ENCODE results near the gene FZD2. TPM values are rescaled to one million over a fixed set of nuclear protein-coding genes. Genes with fewer than 3 reads are reported as not detected.

Gene FZD2
- total and polyA plus RNA-seq, 8 donors: 0.16 to 3.6 (median 0.95) TPM

DNA sequence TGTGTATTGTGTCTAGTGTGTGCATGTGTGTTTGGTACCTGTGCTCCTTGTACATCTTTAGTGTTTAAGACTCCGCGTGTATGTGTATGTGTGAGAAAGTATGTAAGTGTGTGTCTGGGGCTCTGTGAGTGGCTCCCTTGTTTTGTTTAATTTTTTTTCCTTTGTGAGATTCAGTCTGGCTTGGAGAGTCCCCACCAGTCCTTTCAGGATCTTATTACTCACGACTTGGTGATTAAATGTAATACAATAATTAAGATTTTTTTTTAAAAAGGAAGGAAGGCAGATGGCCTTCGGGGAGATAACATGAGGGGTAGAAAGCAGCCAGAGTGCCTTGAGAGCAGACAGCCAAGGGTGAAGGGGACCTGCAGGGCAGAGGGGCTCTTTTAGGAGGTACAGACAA is 33.9 kb downstream of the FZD2 start:
- no peak overlapping the region for H3K27ac ChIP-seq
- ATAC-seq (no peak), DNase-seq (no peak), FAIRE-seq (no peak)
- H3K27me3 ChIP-seq: no peaks in the 10 kb centered on the region
- no peaks in the 10 kb centered on the region for H3K36me3 ChIP-seq
- 63 to 69% methylated on average over 4 of the region's 4 CpGs for WGBS, 2 donors
- intact Hi-C loops (cut with DNase I): no loop called here
- H3K9me3 ChIP-seq: no peaks in the 10 kb centered on the region
- H3K4me1 ChIP-seq: no peaks in the 10 kb centered on the region
- TF ChIP-seq, protein P1, sequence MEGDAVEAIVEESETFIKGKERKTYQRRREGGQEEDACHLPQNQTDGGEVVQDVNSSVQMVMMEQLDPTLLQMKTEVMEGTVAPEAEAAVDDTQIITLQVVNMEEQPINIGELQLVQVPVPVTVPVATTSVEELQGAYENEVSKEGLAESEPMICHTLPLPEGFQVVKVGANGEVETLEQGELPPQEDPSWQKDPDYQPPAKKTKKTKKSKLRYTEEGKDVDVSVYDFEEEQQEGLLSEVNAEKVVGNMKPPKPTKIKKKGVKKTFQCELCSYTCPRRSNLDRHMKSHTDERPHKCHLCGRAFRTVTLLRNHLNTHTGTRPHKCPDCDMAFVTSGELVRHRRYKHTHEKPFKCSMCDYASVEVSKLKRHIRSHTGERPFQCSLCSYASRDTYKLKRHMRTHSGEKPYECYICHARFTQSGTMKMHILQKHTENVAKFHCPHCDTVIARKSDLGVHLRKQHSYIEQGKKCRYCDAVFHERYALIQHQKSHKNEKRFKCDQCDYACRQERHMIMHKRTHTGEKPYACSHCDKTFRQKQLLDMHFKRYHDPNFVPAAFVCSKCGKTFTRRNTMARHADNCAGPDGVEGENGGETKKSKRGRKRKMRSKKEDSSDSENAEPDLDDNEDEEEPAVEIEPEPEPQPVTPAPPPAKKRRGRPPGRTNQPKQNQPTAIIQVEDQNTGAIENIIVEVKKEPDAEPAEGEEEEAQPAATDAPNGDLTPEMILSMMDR (IDR thresholded peaks at IDR 0.05): no peak
- H3K4me3 ChIP-seq: no peak overlapping the region

DNA sequence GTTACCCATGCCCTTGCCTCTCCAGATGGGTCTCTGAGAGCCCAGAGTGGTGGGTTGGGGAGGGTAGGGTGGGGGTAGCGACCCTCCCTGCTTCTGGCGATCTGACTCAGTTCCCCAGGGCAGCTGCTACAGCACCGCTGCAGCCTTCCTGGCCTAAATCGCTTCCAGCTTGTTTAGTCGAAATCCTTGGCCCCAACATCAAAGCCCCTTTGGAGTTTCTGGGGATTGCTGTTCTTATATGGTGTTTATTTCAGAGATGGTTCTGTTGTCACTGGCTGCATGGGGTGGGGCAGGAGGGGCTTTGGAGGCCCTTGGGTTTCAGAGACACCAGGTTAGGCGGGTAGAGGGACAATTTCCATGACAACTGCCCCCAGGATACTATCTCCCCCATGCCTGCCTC is 35.9 kb downstream of the FZD2 start:
- FAIRE-seq (no peak), DNase-seq (no peak), ATAC-seq (no peak)
- Histone ChIP-seq H3K27ac (no peak overlapping the region), H3K4me3 (no peak overlapping the region), H3K27me3 (no peaks in the 10 kb centered on the region), H3K36me3 (no peaks in the 10 kb centered on the region), H3K4me1 (no peaks in the 10 kb centered on the region), H3K9me3 (no peaks in the 10 kb centered on the region)
- TF ChIP-seq, protein P1 (IDR thresholded peaks at IDR 0.05): no peak
- WGBS, 2 donors: 46 to 55% methylated on average over 6 of the region's 6 CpGs
- intact Hi-C loops (cut with DNase I): no loop called here

DNA sequence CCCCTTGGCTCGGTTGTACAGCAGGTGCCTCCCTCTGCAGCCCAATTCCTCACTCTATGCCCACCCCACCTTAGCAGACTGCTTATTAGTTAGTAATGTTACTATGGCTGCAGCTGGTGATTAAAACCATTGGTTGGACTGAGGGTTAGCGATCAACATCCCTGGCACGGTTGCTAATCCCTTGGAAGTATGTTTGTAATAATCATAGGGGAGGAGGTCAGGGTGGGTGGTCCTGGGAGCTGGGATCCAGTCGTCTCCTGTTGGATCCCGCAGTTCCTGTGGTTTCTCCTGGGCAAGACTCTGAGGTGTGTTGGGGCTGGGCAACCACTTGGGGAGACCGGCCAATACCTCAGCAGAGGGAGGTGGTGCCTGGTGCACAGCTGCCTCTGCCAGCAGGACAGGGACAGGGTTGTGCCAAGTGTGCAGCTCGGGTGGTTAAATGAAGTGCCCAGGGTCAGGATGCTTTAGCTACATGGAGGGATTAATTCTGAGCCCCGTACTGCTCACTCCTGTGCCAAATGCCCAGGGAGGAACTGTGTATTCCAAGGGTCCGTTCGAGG is 38.0 kb downstream of the FZD2 start:
- no peaks in the 10 kb centered on the region for H3K4me1 ChIP-seq
- 57 to 62% methylated on average over 10 of the region's 10 CpGs for WGBS, 2 donors
- no peaks in the 10 kb centered on the region for H3K9me3 ChIP-seq
- DNase-seq (no peak), FAIRE-seq (no peak), ATAC-seq (no peak)
- no peak overlapping the region for H3K4me3 ChIP-seq
- H3K27ac ChIP-seq: no peak overlapping the region
- intact Hi-C loops (cut with DNase I): no loop called here
- H3K36me3 ChIP-seq: no peaks in the 10 kb centered on the region
- no peaks in the 10 kb centered on the region for H3K27me3 ChIP-seq
- TF ChIP-seq, protein P1 (IDR thresholded peaks at IDR 0.05): no peak

DNA sequence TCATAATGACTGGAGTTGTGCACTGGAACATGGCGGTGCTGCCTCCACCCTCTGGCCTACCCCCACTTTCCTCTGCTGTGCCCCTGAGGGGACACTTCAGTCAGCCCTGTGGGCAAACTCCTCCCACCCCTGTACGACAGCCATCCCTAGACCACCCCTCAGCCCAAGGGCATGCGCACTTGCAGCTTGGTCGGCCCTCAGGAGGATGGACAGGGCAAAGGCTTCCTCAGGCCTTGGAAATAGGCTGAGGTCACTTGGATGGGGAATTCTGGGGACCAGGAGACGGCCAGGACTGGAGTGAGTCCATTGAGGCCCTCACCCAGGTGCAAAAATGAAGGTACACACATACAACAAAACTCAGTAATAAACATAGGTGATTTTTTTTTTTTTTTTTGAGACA is 41.0 kb downstream of the FZD2 start:
- Histone ChIP-seq H3K9me3 (no peaks in the 10 kb centered on the region), H3K27me3 (no peaks in the 10 kb centered on the region), H3K27ac (no peak overlapping the region), H3K4me3 (no peak overlapping the region), H3K4me1 (no peaks in the 10 kb centered on the region), H3K36me3 (no peaks in the 10 kb centered on the region)
- DNase-seq (no peak), FAIRE-seq (no peak), ATAC-seq (no peak)
- intact Hi-C loops (cut with DNase I): no loop called here
- WGBS, 2 donors: 80 to 95% methylated on average over 5 of the region's 5 CpGs
- TF ChIP-seq, protein P1 (IDR thresholded peaks at IDR 0.05): no peak

DNA sequence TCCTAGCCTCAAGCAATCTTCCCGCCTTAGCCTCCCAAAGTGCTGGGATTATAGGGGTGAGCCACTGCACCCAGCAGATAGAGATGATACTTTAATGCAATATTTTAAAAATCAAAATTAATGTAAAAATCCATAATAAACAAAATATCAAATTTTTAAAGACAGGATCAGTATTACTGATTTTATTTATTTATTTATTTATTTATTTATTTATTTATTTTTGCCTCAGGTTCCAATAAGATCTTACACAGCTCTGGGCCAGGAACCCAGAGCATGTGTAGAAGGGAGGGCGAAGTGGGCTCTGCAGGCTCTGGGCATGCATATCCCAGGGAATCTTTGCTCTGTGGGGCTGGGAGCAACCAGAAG is 41.6 kb downstream of the FZD2 start:
- Histone ChIP-seq H3K36me3 (no peaks in the 10 kb centered on the region), H3K4me1 (no peaks in the 10 kb centered on the region), H3K9me3 (no peaks in the 10 kb centered on the region), H3K27ac (no peak overlapping the region), H3K4me3 (no peak overlapping the region), H3K27me3 (no peaks in the 10 kb centered on the region)
- DNase-seq: no peak
- WGBS, 2 donors: 92 to 96% methylated on average over 2 of the region's 2 CpGs
- no peak for FAIRE-seq
- intact Hi-C loops (cut with DNase I): no loop called here
- TF ChIP-seq, protein P1 (IDR thresholded peaks at IDR 0.05): no peak
- no peak for ATAC-seq

Data from pancreas (tissue), 10 donors.